ENCODE measurements around the gene PTPN18.
"Not testable (repeated sequence)": the region's sequence is repeated elsewhere in the genome, so short reads cannot be mapped to it uniquely, and the experiment has no call there.

DNA sequence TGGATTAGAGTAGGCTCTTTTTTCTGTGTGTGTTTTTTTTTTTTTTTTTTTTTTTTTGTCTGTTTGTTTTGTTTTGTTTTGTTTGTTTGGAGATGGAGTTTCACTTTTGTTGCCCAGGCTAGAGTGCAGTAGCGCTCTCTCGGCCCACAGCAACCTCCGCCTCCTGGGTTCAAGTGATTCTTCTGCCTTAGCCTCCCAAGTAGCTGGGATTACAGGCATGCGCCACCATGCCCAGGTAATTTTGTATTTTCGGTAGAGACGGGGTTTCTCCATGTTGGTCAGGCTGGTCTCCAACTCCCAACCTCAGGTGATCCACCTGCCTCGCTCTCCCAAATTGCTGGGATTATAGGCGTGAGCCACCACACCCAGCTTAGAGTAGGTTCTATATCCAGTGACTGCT, 22.6 kb upstream of the PTPN18 start:
- TF ChIP-seq CTCF (IDR thresholded peaks at IDR 0.05); ATF3 (CRISPR knock-in tag; conservative IDR thresholded peaks at IDR 0.05); RELA (CRISPR knock-in tag; IDR thresholded peaks at IDR 0.05; ENCODE audit: borderline replicate concordance); CBFB (CRISPR knock-in tag; IDR thresholded peaks at IDR 0.05; ENCODE audit: low read depth); ZNF121 (CRISPR knock-in tag; IDR thresholded peaks at IDR 0.05); NR3C1 (CRISPR knock-in tag; conservative IDR thresholded peaks at IDR 0.05; ENCODE audit: low read depth); NFYB (CRISPR knock-in tag; conservative IDR thresholded peaks at IDR 0.05; ENCODE audit: low read depth); GABPB1 (CRISPR knock-in tag; IDR thresholded peaks at IDR 0.05); ATF1 (CRISPR knock-in tag; IDR thresholded peaks at IDR 0.05); ETV6 (CRISPR knock-in tag; IDR thresholded peaks at IDR 0.05): not testable (repeated sequence)
- TF ChIP-seq, protein P1, sequence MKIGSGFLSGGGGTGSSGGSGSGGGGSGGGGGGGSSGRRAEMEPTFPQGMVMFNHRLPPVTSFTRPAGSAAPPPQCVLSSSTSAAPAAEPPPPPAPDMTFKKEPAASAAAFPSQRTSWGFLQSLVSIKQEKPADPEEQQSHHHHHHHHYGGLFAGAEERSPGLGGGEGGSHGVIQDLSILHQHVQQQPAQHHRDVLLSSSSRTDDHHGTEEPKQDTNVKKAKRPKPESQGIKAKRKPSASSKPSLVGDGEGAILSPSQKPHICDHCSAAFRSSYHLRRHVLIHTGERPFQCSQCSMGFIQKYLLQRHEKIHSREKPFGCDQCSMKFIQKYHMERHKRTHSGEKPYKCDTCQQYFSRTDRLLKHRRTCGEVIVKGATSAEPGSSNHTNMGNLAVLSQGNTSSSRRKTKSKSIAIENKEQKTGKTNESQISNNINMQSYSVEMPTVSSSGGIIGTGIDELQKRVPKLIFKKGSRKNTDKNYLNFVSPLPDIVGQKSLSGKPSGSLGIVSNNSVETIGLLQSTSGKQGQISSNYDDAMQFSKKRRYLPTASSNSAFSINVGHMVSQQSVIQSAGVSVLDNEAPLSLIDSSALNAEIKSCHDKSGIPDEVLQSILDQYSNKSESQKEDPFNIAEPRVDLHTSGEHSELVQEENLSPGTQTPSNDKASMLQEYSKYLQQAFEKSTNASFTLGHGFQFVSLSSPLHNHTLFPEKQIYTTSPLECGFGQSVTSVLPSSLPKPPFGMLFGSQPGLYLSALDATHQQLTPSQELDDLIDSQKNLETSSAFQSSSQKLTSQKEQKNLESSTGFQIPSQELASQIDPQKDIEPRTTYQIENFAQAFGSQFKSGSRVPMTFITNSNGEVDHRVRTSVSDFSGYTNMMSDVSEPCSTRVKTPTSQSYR (CRISPR knock-in tag; IDR thresholded peaks at IDR 0.05), result not testable (repeated sequence)
- TF ChIP-seq, protein P2, sequence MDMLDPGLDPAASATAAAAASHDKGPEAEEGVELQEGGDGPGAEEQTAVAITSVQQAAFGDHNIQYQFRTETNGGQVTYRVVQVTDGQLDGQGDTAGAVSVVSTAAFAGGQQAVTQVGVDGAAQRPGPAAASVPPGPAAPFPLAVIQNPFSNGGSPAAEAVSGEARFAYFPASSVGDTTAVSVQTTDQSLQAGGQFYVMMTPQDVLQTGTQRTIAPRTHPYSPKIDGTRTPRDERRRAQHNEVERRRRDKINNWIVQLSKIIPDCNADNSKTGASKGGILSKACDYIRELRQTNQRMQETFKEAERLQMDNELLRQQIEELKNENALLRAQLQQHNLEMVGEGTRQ (CRISPR knock-in tag; IDR thresholded peaks at IDR 0.05), result not testable (repeated sequence)
